ENCODE data around the gene ARHGAP26. TPM values are rescaled to one million over a fixed set of nuclear protein-coding genes. Genes with fewer than 3 reads are reported as not detected.

Gene ARHGAP26
- total RNA-seq, 4 donors from 2014 or later, result 61.0 to 76.7 (median 61.2) TPM

DNA sequence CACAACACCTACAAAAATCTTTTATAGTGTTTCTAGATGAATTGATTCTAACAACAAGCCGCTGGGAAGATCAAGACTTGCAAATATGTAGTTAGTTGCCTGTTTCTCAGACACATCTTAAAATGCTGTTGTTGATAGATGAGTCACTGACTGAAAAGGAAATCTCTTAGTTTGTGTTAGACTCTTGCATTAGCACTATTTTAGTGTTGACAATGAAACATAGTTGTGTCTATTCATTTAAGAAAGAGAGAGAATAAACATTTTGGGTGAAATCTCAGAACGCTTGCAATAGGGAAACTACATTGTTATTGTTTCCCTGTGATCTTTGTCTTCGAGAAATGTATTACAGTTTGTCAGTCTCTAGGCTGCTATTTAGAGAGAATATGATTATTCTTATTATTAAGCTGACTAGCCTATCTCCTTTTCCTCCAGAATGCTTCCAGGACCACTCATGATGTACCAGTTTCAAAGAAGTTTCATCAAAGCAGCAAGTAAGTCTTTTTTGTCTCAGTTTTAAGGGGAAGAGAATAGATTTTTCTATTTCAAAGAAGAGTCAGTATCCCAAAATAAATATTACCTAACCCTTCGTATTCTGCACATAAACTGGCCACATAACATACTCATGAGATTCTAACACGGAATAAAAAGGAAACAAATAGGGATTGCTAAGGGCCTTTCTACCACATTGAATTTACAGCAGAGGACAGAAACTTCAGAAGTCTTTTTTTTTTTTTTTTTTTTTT, 285.6 kb downstream of the ARHGAP26 start:
- Histone ChIP-seq H3K27ac (peak overlapping the region in 1 of 4 donors; percentile 17), H3K36me3 (peaks cover 0 to 16% (median 4%) of the 10 kb centered on the region in 4 donors), H3K4me1 (peaks cover 0 to 50% (median 10%) of the 10 kb centered on the region in 4 donors), H3K9me3 (no peaks in the 10 kb centered on the region), H3K4me3 (no peak overlapping the region), H3K27me3 (no peaks in the 10 kb centered on the region)
- DNase-seq, result no peak
- no peak for TF ChIP-seq EP300 (IDR thresholded peaks at IDR 0.05; ENCODE audit: low read depth)
- TF ChIP-seq POLR2AphosphoS5 (IDR thresholded peaks at IDR 0.05), result no peak
- TF ChIP-seq POLR2A (IDR thresholded peaks at IDR 0.05), result no peak
- TF ChIP-seq, protein P1, sequence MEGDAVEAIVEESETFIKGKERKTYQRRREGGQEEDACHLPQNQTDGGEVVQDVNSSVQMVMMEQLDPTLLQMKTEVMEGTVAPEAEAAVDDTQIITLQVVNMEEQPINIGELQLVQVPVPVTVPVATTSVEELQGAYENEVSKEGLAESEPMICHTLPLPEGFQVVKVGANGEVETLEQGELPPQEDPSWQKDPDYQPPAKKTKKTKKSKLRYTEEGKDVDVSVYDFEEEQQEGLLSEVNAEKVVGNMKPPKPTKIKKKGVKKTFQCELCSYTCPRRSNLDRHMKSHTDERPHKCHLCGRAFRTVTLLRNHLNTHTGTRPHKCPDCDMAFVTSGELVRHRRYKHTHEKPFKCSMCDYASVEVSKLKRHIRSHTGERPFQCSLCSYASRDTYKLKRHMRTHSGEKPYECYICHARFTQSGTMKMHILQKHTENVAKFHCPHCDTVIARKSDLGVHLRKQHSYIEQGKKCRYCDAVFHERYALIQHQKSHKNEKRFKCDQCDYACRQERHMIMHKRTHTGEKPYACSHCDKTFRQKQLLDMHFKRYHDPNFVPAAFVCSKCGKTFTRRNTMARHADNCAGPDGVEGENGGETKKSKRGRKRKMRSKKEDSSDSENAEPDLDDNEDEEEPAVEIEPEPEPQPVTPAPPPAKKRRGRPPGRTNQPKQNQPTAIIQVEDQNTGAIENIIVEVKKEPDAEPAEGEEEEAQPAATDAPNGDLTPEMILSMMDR (IDR thresholded peaks at IDR 0.05), result no peak
- intact Hi-C loops (cut with DNase I; ENCODE audit: low total_unique reads), result no loop called here
- in situ Hi-C loops (cut with MboI; ENCODE audit: low pct_ligation_motif_present in 1 of 4, low pct_unique_long_range_greater_than_20kb in 1 of 4, low sequenced_read_pairs in 3 of 4), result no loop called here
- WGBS, 2 donors (ENCODE audit: low coverage in 1 of 2), result 70 to 92% methylated on average over 4 to 5 of the region's 5 CpGs

- H3K36me3 ChIP-seq, result peaks cover 0 to 14% (median 4%) of the 10 kb centered on the region in 4 donors
- DNase-seq, result no peak
- intact Hi-C loops (cut with DNase I; ENCODE audit: low total_unique reads) (no loop called here), in situ Hi-C loops (cut with MboI; ENCODE audit: low pct_ligation_motif_present in 1 of 4, low pct_unique_long_range_greater_than_20kb in 1 of 4, low sequenced_read_pairs in 3 of 4) (no loop called here)
- no peaks in the 10 kb centered on the region for H3K9me3 ChIP-seq
- H3K4me3 ChIP-seq, result no peak overlapping the region
- TF ChIP-seq POLR2A (IDR thresholded peaks at IDR 0.05) (no peak), EP300 (IDR thresholded peaks at IDR 0.05; ENCODE audit: low read depth) (no peak), POLR2AphosphoS5 (IDR thresholded peaks at IDR 0.05) (no peak)
- TF ChIP-seq, protein P1 (IDR thresholded peaks at IDR 0.05), result no peak
- H3K27me3 ChIP-seq, result no peaks in the 10 kb centered on the region
- H3K27ac ChIP-seq, result peak overlapping the region in 1 of 4 donors; percentile 51
- H3K4me1 ChIP-seq, result peaks cover 0 to 51% (median 8%) of the 10 kb centered on the region in 4 donors
Observed at GRCh38 chr5:143056339-143056704, 286.1 kb downstream of the ARHGAP26 start.

GRCh38 chr5:143056792-143057579, 286.8 kb downstream of the ARHGAP26 start:
- intact Hi-C loops (cut with DNase I; ENCODE audit: low total_unique reads), result no loop called here
- no peak for DNase-seq
- Histone ChIP-seq H3K4me3 (no peak overlapping the region), H3K27me3 (no peaks in the 10 kb centered on the region), H3K9me3 (no peaks in the 10 kb centered on the region), H3K36me3 (peaks cover 0 to 14% (median 4%) of the 10 kb centered on the region in 4 donors), H3K27ac (peak overlapping the region in 2 of 4 donors; percentile 10 to 51), H3K4me1 (peaks cover 0 to 46% (median 8%) of the 10 kb centered on the region in 4 donors)
- in situ Hi-C loops (cut with MboI; ENCODE audit: low pct_ligation_motif_present in 1 of 4, low pct_unique_long_range_greater_than_20kb in 1 of 4, low sequenced_read_pairs in 3 of 4), result no loop called here
- 75 to 87% methylated on average over 2 of the region's 2 CpGs for WGBS, 2 donors (ENCODE audit: low coverage in 1 of 2)
- TF ChIP-seq, protein P1 (IDR thresholded peaks at IDR 0.05), result no peak
- TF ChIP-seq POLR2AphosphoS5 (IDR thresholded peaks at IDR 0.05), result no peak
- TF ChIP-seq POLR2A (IDR thresholded peaks at IDR 0.05), result no peak
- no peak for TF ChIP-seq EP300 (IDR thresholded peaks at IDR 0.05; ENCODE audit: low read depth)

DNA sequence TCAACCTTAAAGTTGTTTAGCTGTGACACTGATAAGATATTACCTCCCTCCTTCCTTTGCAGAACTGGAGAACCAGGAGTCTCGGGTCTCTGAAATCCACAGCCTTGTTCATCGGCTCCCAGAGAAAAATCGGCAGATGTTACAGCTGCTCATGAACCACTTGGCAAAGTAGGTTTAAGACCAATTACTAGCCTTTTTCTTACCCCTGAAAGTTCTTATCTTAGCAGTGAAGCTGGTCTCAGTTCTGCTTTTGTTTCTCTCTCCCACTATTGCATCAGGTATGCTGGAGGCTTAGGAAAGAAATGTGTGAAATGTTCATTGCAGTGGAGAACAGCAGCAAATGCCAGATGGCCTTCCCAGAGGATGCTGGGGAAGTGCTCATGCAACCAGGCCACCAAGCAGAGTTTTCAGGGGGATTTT, 287.4 kb downstream of the ARHGAP26 start:
- no peak for DNase-seq
- Histone ChIP-seq H3K4me1 (peaks cover 0 to 40% (median 9%) of the 10 kb centered on the region in 4 donors), H3K27ac (peak overlapping the region in 2 of 4 donors; percentile 10 to 51), H3K27me3 (no peaks in the 10 kb centered on the region), H3K4me3 (no peak overlapping the region), H3K9me3 (no peaks in the 10 kb centered on the region), H3K36me3 (peaks cover 0 to 14% (median 4%) of the 10 kb centered on the region in 4 donors)
- TF ChIP-seq EP300 (IDR thresholded peaks at IDR 0.05; ENCODE audit: low read depth) (no peak), POLR2AphosphoS5 (IDR thresholded peaks at IDR 0.05) (peak in 1 of 3 donors; percentile 18), POLR2A (IDR thresholded peaks at IDR 0.05) (no peak)
- TF ChIP-seq, protein P1 (IDR thresholded peaks at IDR 0.05), result no peak
- 67 to 89% methylated on average over 1 to 3 of the region's 3 CpGs for WGBS, 2 donors (ENCODE audit: low coverage in 1 of 2)
- in situ Hi-C loops (cut with MboI; ENCODE audit: low pct_ligation_motif_present in 1 of 4, low pct_unique_long_range_greater_than_20kb in 1 of 4, low sequenced_read_pairs in 3 of 4), result no loop called here
- intact Hi-C loops (cut with DNase I; ENCODE audit: low total_unique reads), result no loop called here
